ENCODE data around the gene WBP11.

The WBP11 gene

GRCh38 chr12:14803011-14803829 is at the start of gene WBP11, which contains the start of gene C12orf60:
TSS of gene WBP11 (minus strand) at chr12:14803478. CDS start at chr12:14801383, 2,095 bp downstream.
TSS of gene C12orf60 (plus strand) at chr12:14803670. CDS start at chr12:14822936, 19,266 bp downstream.
- peak; percentile 69 to 70 for DNase-seq (ENCODE audit: low read depth in 2 of 2)

GRCh38 chr12:14852880-14853279 is 49.6 kb upstream of the WBP11 start:
- DNase-seq (ENCODE audit: low read depth in 2 of 2), result no peak

GRCh38 chr12:14850929-14851663 is 47.8 kb upstream of the WBP11 start:
- no peak for DNase-seq (ENCODE audit: low read depth in 2 of 2)

DNA sequence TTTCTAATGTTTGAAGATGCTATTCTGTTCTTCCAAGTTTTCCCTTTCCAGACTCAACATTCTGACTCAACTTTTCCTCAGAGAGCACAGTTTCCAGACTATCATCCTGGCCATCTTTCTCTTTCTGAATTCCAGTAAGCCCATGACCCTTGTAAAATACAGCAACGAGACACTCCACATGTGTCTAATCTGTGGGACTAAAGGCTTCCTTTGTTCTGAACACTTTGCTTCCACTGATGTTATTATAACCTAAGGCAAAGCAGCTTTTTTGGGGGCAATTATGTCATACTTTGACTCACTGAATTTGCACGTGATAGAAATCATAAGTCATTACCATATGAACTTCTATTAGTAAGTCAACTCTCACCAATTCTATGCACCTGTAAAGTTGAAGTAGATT is 46.4 kb upstream of the WBP11 start:
- DNase-seq (ENCODE audit: low read depth in 2 of 2), result no peak

DNA sequence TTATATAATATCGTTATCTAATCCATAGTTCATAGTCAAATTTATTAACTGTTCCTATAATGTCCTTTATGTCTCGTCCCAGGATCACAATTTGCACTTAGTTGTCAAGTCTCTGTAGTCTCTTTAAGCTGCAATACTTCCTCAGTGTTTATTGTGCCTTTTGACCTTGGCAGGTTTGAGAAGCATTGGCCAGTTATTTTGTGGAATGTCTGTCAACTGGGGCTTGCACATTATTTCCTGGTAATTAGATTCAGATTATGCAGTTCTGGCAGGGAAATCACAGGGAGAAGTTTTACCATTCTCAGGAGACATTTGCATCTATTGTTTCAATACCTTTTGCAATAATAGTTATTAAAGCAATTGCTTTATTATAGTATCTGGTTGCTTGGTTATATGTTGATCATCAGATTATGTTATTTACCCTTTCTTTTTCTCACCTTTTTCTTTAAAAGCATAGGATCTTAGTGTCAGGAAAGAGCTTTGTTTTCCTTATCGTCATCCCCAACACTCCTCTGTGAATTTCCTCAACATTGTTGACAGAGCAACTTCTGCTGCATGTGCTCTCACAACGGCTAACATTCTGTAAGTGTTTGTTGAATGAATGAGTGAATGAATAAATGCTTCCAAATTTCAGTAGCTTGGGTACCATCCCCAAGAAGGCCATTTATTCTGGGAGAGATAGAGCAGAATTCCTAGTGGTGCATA is 43.8 kb upstream of the WBP11 start:
- DNase-seq (ENCODE audit: low read depth in 2 of 2), result no peak

GRCh38 chr12:14846042-14846587 is 42.8 kb upstream of the WBP11 start:
- no peak for DNase-seq (ENCODE audit: low read depth in 2 of 2)

- peak; percentile 8 to 9 for DNase-seq (ENCODE audit: low read depth in 2 of 2)
Measured at GRCh38 chr12:14845350-14845750, 42.1 kb upstream of the WBP11 start.

DNA sequence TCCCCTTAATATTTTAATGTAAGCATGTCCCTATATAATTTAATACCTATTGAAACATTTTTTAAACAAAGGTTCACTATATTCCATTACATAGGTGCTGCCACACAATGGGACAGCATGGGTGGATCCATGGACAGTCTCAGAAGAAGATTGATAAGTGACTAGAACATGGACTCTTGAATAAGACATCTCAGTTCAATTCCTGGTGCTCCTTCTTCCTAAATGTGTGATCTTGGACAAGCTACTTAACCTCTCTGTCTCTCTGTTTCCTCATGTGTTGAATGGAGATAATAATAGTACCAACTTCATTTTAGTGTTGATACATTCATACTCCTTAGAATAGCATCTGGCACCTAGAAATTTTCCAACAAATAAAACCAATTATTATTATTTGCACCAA is 41.1 kb upstream of the WBP11 start:
- DNase-seq (ENCODE audit: low read depth in 2 of 2), result no peak

DNA sequence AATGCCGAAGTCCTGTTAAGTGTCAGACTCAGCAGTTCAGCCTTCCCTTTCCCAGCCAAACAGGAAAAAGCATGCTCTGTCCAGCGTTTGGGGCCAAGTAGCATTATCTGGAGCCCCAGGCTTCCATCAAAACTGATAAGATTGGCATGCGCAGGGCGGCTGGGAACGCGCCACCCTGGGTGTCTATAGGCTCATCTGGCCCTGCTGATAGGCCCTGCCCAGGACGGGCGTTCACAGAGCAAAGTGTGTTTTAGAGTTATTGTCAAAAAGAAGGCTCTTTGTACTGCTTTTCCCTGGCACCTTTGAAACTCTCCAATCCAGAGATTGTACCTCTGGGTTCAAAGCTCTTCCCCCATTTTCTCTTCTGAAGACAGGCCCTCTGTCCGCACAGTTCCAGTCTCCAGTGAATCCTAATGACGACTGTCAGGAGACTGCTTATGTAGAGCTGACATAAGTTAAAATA is 40.2 kb upstream of the WBP11 start, which contains the start of gene ART4:
Gene ART4 (minus strand): TSS at position 102 of the 463 bp plus-strand sequence. CDS start 413 bp downstream, outside the sequence.
- DNase-seq (ENCODE audit: low read depth in 2 of 2), result no peak

DNA sequence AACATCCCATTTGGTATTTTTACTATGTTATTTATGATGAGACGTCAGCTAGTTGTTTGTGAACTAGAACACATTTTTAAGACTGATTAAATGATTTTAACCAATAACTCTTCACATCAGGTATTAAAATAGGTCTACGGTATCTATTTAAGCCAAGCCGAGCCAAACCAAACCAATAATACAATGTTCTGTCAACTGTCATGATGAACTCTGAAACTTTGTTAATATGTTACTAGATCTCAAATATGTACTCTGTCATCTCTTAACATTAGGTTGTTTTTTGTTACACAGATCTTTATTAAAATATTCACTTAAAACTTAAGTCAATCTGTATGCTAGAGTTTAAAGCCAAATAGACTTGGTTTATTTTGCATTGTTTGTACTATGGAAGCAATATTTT is 39.0 kb upstream of the WBP11 start:
- no peak for DNase-seq (ENCODE audit: low read depth in 2 of 2)

GRCh38 chr12:14841761-14842160 is 38.5 kb upstream of the WBP11 start:
- no peak for DNase-seq (ENCODE audit: low read depth in 2 of 2)

DNA sequence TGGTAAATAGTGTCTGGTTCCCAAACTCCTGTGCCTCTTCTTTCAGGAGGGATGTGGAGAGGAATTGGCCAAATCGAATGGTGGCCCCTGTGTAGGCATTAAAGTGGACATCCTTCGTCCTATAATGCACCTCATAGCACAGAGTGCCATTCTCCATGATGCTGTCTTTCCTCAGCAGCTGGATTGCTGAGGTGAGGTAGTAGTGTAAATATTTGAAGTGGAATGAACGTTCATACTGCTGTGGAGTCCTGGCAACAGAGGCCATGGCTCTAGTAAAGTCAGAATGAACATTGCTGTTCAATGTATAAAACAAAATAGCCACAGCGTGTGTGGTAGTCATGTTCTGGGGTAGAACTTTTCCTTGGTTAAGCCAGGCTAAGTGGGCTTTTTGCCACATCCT is 37.3 kb upstream of the WBP11 start:
- DNase-seq (ENCODE audit: low read depth in 2 of 2), result no peak

DNA sequence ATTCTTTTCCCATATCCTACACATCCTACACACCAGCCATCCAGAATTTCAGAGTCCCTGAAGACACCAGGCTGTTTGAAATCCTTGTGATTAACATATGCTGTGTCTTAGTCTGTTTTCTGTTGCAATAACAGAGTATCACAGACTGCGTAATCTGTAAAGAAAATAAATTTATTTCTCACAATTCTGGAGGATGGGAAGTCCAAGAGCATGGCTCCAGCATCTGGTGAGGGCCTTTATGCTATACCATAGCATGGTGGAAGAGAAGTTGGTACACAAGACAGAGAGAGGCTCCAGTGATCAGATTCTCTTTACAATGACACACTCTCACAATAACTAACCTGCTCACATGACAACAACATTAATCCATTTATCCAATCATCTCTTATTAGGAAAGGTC is 36.0 kb upstream of the WBP11 start:
- no peak for DNase-seq (ENCODE audit: low read depth in 2 of 2)

DNA sequence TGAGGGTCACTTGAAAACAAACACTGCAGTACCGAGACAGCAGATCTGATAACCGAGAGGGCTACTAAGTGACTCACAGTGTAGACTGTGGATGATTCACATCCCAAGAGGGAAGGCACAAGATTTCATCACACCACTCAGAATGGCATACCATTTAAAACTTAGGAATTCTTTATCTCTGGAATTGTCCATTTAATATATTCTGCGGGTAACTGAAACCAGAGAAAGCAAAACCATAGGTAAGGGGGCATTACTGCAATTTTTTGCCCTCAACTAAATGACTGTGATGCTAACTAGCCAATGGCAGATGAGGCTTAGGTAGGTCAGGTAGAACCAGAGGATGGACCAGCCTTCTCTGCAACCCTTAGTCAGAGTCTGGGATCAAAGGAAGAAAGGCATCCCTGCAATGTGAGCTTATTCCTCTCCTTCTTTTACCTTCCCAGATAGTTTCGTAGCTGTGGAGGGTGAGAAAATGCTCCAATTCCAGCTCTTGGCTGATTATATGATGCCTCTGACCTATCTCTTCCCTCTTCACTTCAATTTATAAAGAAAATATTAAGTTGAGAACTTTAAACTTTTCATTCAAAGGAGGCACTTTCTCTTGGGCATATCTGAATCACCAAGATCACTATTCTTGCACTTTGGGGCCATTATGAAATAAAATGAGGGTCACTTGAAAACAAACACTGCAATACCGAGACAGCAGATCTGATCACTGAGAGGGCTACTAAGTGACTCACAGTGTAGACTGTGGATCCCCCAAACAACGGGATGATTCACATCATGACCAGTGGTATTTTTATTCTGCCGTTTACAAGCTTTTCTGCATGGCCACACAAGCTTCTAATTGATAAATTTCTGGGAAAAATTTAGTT is 33.3 kb upstream of the WBP11 start:
- DNase-seq (ENCODE audit: low read depth in 2 of 2), result no peak

GRCh38 chr12:14834509-14834908 is 31.2 kb upstream of the WBP11 start:
- DNase-seq (ENCODE audit: low read depth in 2 of 2), result no peak

- no peak for DNase-seq (ENCODE audit: low read depth in 2 of 2)
Measured at GRCh38 chr12:14833952-14834351, 30.7 kb upstream of the WBP11 start.

DNA sequence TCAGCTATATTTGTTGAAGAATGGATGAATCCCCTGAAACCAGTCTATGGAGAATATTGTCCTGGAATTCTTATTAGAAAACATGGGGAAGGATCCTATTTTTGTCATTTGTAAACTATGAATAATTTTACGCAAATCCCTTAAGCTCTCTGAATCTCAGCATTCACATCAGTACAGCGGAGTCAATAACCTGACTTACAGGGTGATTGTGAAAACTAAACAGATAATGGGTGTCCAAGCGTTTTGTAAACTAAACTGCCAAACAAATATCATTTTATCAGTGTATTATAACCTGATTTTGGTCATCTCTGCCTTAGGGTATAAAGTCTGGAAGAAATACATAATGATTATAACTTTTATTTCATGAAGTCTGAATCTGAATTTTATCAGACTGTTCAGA is 30.1 kb upstream of the WBP11 start:
- no peak for DNase-seq (ENCODE audit: low read depth in 2 of 2)

GRCh38 chr12:14828892-14829291 is 25.6 kb upstream of the WBP11 start:
- DNase-seq (ENCODE audit: low read depth in 2 of 2), result no peak

- no peak for DNase-seq (ENCODE audit: low read depth in 2 of 2)
Measured at GRCh38 chr12:14827043-14827442, 23.8 kb upstream of the WBP11 start.

GRCh38 chr12:14826491-14826890 is 23.2 kb upstream of the WBP11 start:
- DNase-seq (ENCODE audit: low read depth in 2 of 2), result no peak

DNA sequence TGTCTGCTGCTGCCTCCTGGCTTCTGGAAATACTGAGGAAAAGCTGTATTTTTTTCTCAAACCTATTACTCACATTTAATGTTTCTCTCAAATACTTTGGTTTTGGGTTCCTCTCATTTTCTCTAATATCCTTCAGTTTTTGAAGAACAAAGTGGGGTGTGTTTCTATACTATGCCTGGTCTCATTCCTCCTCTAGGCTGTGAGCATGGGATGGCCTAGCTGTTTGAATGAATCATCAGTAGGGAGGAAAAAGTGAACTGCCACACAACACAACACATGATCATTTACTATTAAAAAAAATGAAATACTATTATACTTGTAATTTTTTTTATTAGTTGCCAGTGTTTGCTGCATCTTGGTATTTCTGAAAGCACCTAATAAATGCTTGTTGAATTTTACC is 22.0 kb upstream of the WBP11 start:
- no peak for DNase-seq (ENCODE audit: low read depth in 2 of 2)

All from stimulated activated CD8-positive, alpha-beta memory T cell treated with anti-CD3 and anti-CD28 coated beads, Interleukin-7, amount 100 ng/mL, for 1 hour (primary cell).